PFSK-1 (cell line): Measurements from ENCODE around the gene NUDT1.

Source experiments
- POLR2AphosphoS5 ChIP-seq: IDR thresholded peaks from 2 replicates; pipeline ENCODE4 v1.6.1; 2012; ENCODE audit warnings: low read depth, mild to moderate bottlenecking, control low read depth, low read length, moderate library complexity
- REST ChIP-seq, 2 experiments: IDR thresholded peaks; 2 replicates each; pipeline versions ENCODE4 v1.6.1 to v1.8.0; 2011 to 2012; ENCODE audit warnings: low read depth in 2 of 2, low read length in 2 of 2, control low read depth in 1 of 2, inconsistent platforms in 1 of 2, mild to moderate bottlenecking in 1 of 2, moderate library complexity in 1 of 2; ENCODE audit not compliant: insufficient read depth in 1 of 2

- TF ChIP-seq REST (IDR thresholded peaks at IDR 0.05; ENCODE audit: insufficient read depth in 1 of 2, low read depth in 2 of 2, low read length in 2 of 2): no peak
- no peak for TF ChIP-seq POLR2AphosphoS5
Measured at GRCh38 chr7:2197436-2198155, 44.4 kb upstream of the NUDT1 start.
